Activated CD8-positive, alpha-beta T cell treated with anti-CD3 and anti-CD28 coated beads for 36 hours (primary cell): ENCODE results near the gene PABPN1L. TPM values are rescaled to one million over a fixed set of nuclear protein-coding genes. Genes with fewer than 3 reads are reported as not detected.

Experiments
- ATAC-seq: fragments of 200-7000 bp; cut with Tn5 transposase; one replicate; pipeline ENCODE4 v1.10.0; 2021; ENCODE audit warnings: mild to moderate bottlenecking, moderate library complexity
- CTCF ChIA-PET: fragments of 350-600 bp; sonication (Branson Sonifier 250); formaldehyde crosslinking; loops from one replicate; lab custom pipeline; 2021; ENCODE audit warnings: antibody characterized with exemption; lab: Charles Lee
- POLR2A ChIA-PET: fragments of 350-600 bp; sonication (Branson Sonifier 250); formaldehyde crosslinking; loops from one replicate; lab custom pipeline; 2021; ENCODE audit warnings: antibody characterized with exemption; lab: Charles Lee
- DNase-seq: peaks from one replicate; pipeline ENCODE4 v3.0.0-alpha.2; 2020
- H3K27ac Mint-ChIP-seq: one replicate; pipeline ENCODE4 v1.8.0; 2021; ENCODE audit warnings: mild to moderate bottlenecking, mixed read lengths
- H3K27me3 Mint-ChIP-seq: one replicate; pipeline ENCODE4 v1.8.0; 2021; ENCODE audit warnings: mixed read lengths
- H3K36me3 Mint-ChIP-seq: one replicate; pipeline ENCODE4 v1.8.0; 2021; ENCODE audit warnings: low read depth, mixed read lengths
- H3K4me1 Mint-ChIP-seq: one replicate; pipeline ENCODE4 v1.8.0; 2021; ENCODE audit warnings: low read depth, mixed read lengths
- H3K4me3 Mint-ChIP-seq: one replicate; pipeline ENCODE4 v1.8.0; 2021; ENCODE audit warnings: mild to moderate bottlenecking, moderate library complexity, mixed read lengths
- H3K9me3 Mint-ChIP-seq: one replicate; pipeline ENCODE4 v1.8.0; 2021; ENCODE audit warnings: mixed read lengths
- intact Hi-C: fragments of 100-400 bp; cut with micrococcal nuclease; formaldehyde crosslinking; loops from one replicate; pipeline ENCODE4 v1.10.0; 2022
- total RNA-seq, 2 experiments: library from RNA; stranded (reverse); gene quantifications; one replicate each; pipeline ENCODE4 v1.2.3, GENCODE V29; 2021
- TF ChIP-seq, protein P1 (sequence below): fragments of 200-600 bp; IDR thresholded peaks from one replicate; pipeline ENCODE4 v1.8.0; 2022; ENCODE audit warnings: antibody characterized with exemption, mild to moderate bottlenecking

The PABPN1L gene
- total RNA-seq, 2 experiments from 2014 or later = not detected

GRCh38 chr16:88857728-88858339 is 8.6 kb downstream of the PABPN1L start:
- intact Hi-C loops = no loop called here

DNA sequence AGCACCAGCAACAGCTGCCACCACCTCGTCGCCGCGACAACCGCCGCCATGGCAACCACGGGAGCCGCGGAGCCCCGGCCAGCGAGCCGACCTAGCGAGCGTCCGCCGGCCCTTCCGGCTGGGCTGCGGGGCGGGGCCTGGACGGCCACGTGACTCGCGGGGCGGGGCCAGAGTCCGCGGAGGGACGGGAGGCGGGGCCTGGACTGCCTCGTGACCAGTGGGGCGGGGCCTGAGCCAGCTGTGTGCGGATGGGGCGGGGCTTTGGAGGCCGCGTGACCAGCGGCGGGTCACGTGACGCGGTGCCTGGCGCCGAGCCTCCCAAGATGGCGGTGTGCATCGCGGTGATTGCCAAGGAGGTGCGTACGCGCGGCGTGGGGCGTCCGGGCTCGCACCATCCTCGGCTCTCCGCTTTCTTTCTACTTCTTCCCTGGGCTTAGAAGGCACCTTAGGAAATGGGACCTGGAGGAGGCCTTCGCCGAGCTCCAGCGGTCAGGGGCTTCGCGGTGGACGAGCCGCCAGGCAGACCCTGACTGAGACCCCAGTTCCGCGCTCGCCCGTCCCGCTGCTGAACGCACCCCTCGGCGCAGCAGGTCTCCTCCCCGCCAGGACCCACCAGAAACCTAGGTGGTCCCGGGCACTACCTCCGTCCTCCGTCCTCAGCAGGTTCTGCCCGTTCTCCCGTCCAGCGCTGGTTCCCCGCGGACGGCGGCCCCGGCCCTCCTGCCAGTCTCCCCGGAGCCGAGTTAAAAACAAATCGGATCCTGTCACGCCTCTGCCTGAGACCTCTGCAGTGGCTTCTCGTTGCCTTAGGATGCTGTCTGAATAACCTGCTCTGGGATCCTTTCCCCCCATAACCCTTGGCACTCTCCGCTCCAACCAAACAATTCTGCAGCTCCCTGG is 9.4 kb downstream of the PABPN1L start, which contains the start of the genes GALNS and TRAPPC2L:
Gene GALNS (minus strand): TSS at position 120 of the 900 bp plus-strand sequence. CDS start 70 bp downstream, at position 50.
Gene TRAPPC2L (plus strand): TSS at position 300 of the 900 bp plus-strand sequence. CDS start 24 bp downstream, at position 324.
- intact Hi-C loops = no loop called here

More at GRCh38 chr16:88857728-88858339, 8.6 kb downstream of the PABPN1L start:
- POLR2A ChIA-PET = interaction anchor here (0.7 to 2.2 kb wide), 13 partner anchors 9 to 329 kb away, joined by 3 to 10 read pairs (median 3); partner anchors contain the start of genes CDT1 and MVD
- ATAC-seq (peak; percentile 64), DNase-seq (peak; percentile 87)
- H3K9me3 Mint-ChIP-seq = no peaks in the 10 kb centered on the region
- peak overlapping the region; percentile 92 for H3K4me3 Mint-ChIP-seq
- H3K4me1 Mint-ChIP-seq = peaks cover 29% of the 10 kb centered on the region
- H3K27ac Mint-ChIP-seq = peak overlapping the region; percentile 87
- CTCF ChIA-PET = interaction anchor here (0.8 to 2.8 kb wide), 24 partner anchors 11 to 358 kb away, joined by 3 to 66 read pairs (median 4); partner anchors contain the start of gene APRT
- TF ChIP-seq, protein P1, sequence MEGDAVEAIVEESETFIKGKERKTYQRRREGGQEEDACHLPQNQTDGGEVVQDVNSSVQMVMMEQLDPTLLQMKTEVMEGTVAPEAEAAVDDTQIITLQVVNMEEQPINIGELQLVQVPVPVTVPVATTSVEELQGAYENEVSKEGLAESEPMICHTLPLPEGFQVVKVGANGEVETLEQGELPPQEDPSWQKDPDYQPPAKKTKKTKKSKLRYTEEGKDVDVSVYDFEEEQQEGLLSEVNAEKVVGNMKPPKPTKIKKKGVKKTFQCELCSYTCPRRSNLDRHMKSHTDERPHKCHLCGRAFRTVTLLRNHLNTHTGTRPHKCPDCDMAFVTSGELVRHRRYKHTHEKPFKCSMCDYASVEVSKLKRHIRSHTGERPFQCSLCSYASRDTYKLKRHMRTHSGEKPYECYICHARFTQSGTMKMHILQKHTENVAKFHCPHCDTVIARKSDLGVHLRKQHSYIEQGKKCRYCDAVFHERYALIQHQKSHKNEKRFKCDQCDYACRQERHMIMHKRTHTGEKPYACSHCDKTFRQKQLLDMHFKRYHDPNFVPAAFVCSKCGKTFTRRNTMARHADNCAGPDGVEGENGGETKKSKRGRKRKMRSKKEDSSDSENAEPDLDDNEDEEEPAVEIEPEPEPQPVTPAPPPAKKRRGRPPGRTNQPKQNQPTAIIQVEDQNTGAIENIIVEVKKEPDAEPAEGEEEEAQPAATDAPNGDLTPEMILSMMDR = peak; percentile 73
- H3K27me3 Mint-ChIP-seq = no peaks in the 10 kb centered on the region
- peaks cover 12% of the 10 kb centered on the region for H3K36me3 Mint-ChIP-seq

DNA sequence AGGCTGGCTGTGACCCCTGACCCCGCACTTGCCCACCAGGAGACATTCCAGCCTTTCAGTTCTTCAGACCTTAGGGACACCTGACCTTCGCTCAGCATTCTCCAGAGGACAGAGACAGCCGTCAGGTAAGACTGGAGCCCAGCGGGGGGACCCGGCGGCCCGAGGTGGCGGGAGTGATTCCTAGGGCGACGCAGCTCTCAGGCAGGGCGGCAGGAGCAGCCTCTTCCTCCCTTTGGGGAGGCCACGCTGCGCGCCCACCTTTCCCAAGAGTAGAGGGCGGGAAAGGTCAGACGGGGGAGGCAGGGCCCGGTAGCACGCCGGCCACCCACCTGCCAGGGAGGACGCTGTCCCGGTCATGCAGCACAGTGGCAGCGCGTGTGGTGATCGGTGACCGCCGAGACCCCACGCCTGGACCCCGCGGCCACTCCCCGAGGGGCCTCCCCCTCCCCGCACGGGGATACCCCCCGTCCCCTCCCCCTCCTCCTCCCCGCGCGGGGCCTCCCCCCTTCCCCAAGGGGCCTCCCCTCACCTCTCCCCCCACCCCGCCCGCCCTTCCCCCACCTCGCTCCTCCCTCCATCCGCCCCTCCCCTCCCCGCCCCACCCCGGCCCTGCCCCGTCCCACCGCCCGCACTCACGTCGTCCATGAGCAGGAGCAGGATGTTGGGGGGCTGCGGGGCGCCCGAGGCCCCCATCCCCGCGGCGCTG is 10.2 kb downstream of the PABPN1L start:
- peaks cover 31% of the 10 kb centered on the region for H3K4me1 Mint-ChIP-seq
- no peaks in the 10 kb centered on the region for H3K27me3 Mint-ChIP-seq
- H3K27ac Mint-ChIP-seq = peak overlapping the region; percentile 46

More for the DNA sequence above, 9.4 kb downstream of the PABPN1L start, which contains the start of the genes GALNS and TRAPPC2L:
- Mint-ChIP-seq H3K27me3 (no peaks in the 10 kb centered on the region), H3K27ac (peak within 1 kb of the TSS; percentile 87), H3K36me3 (peaks cover 13% of the 10 kb centered on the region), H3K9me3 (no peaks in the 10 kb centered on the region), H3K4me1 (peaks cover 31% of the 10 kb centered on the region), H3K4me3 (peak within 1 kb of the TSS; percentile 92)
- POLR2A ChIA-PET = interaction anchor here (0.7 to 2.2 kb wide), 11 partner anchors 8 to 330 kb away, joined by 3 to 10 read pairs (median 3); partner anchors contain the start of gene CDT1
- peak; percentile 100 for DNase-seq
- CTCF ChIA-PET = interaction anchor here (0.9 to 2.8 kb wide), 19 partner anchors 11 to 356 kb away, joined by 3 to 66 read pairs (median 4); partner anchors contain the start of gene APRT
- TF ChIP-seq, protein P1 = no peak
- peak; percentile 92 for ATAC-seq

GRCh38 chr16:88855736-88856121 is 10.7 kb downstream of the PABPN1L start:
- Mint-ChIP-seq H3K36me3 (peaks cover 16% of the 10 kb centered on the region), H3K4me3 (peak overlapping the region; percentile 73), H3K27me3 (no peaks in the 10 kb centered on the region), H3K27ac (peak overlapping the region; percentile 46), H3K4me1 (peaks cover 31% of the 10 kb centered on the region), H3K9me3 (no peaks in the 10 kb centered on the region)
- intact Hi-C loops = no loop called here
- ChIA-PET POLR2A (no interaction called here), CTCF (no interaction called here)
- TF ChIP-seq, protein P1 = no peak
- ATAC-seq (no peak), DNase-seq (no peak)

More for the DNA sequence above, 10.2 kb downstream of the PABPN1L start:
- Mint-ChIP-seq H3K36me3 (peaks cover 16% of the 10 kb centered on the region), H3K4me3 (peak overlapping the region; percentile 92), H3K9me3 (no peaks in the 10 kb centered on the region)
- ChIA-PET CTCF (interaction anchor here (1.0 to 2.8 kb wide), 10 partner anchors 10 to 241 kb away, joined by 3 to 66 read pairs (median 4); partner anchors contain the start of gene APRT), POLR2A (interaction anchor here (0.7 to 2.2 kb wide), 4 partner anchors 11 to 46 kb away, joined by 3 to 10 read pairs (median 5); no protein-coding TSS in a partner anchor)
- TF ChIP-seq, protein P1 = no peak
- ATAC-seq = peak; percentile 42
- DNase-seq = peak; percentile 23
- intact Hi-C loops = no loop called here
